ENCODE results near the gene TMOD1.
"Not testable (repeated sequence)": the region's sequence is repeated elsewhere in the genome, so short reads cannot be mapped to it uniquely, and the experiment has no call there.

Gene TMOD1

GRCh38 chr9:97572892-97573365 is 71.5 kb downstream of the TMOD1 start:
- H3K4me2 ChIP-seq (ENCODE audit: low read length): no peak overlapping the region

GRCh38 chr9:97573482-97574073 is 72.1 kb downstream of the TMOD1 start:
- Histone ChIP-seq H3K79me2 (ENCODE audit: control insufficient read depth, low read length) (no peaks in the 10 kb centered on the region), H3K36me3 (ENCODE audit: control insufficient read depth, low read length) (no peaks in the 10 kb centered on the region)
- TF ChIP-seq EZH2phosphoT487 (IDR thresholded peaks at IDR 0.05; ENCODE audit: borderline replicate concordance, low read length) (no peak), CTCF (IDR thresholded peaks at IDR 0.05; ENCODE audit: low read depth, low read length, poor library complexity, severe bottlenecking) (no peak)

More at GRCh38 chr9:97572892-97573365, 71.5 kb downstream of the TMOD1 start:
- Histone ChIP-seq H3K4me3 (ENCODE audit: low read length) (no peak overlapping the region), H3K9me3 (ENCODE audit: control insufficient read depth, insufficient read depth, low read length) (no peaks in the 10 kb centered on the region), H3K9me2 (replicated peaks; ENCODE audit: control insufficient read depth, low read length) (no peaks in the 10 kb centered on the region), H3K27ac (ENCODE audit: low read depth, low read length) (no peak overlapping the region), H4K20me1 (ENCODE audit: control insufficient read depth, insufficient read depth, low read depth, low read length) (no peaks in the 10 kb centered on the region), H3K27me3 (ENCODE audit: control insufficient read depth, low read length) (no peaks in the 10 kb centered on the region; the same call in 1 of the 2 replicates), H3F3A (ENCODE audit: control insufficient read depth, insufficient read depth) (no peaks in the 10 kb centered on the region), H3K79me2 (ENCODE audit: control insufficient read depth, low read length) (no peaks in the 10 kb centered on the region), H3K4me1 (ENCODE audit: control insufficient read depth, low read length) (no peaks in the 10 kb centered on the region), H3K36me3 (ENCODE audit: control insufficient read depth, low read length) (no peaks in the 10 kb centered on the region)
- TF ChIP-seq CTCF (IDR thresholded peaks at IDR 0.05; ENCODE audit: low read depth, low read length, poor library complexity, severe bottlenecking) (no peak), EZH2phosphoT487 (IDR thresholded peaks at IDR 0.05; ENCODE audit: borderline replicate concordance, low read length) (no peak)

GRCh38 chr9:97574101-97574571 is 72.7 kb downstream of the TMOD1 start:
- H3K4me1 ChIP-seq (ENCODE audit: control insufficient read depth, low read length); H3K4me3 ChIP-seq (ENCODE audit: low read length); H3K27me3 ChIP-seq (ENCODE audit: control insufficient read depth, low read length); H3K27ac ChIP-seq (ENCODE audit: low read depth, low read length); H3K4me2 ChIP-seq (ENCODE audit: low read length); H3K9me2 ChIP-seq (replicated peaks; ENCODE audit: control insufficient read depth, low read length); H3F3A ChIP-seq (ENCODE audit: control insufficient read depth, insufficient read depth); H3K36me3 ChIP-seq (ENCODE audit: control insufficient read depth, low read length); H3K79me2 ChIP-seq (ENCODE audit: control insufficient read depth, low read length); H3K9me3 ChIP-seq (ENCODE audit: control insufficient read depth, insufficient read depth, low read length); H4K20me1 ChIP-seq (ENCODE audit: control insufficient read depth, insufficient read depth, low read depth, low read length): not testable (repeated sequence)

More at GRCh38 chr9:97573482-97574073, 72.1 kb downstream of the TMOD1 start:
- no peaks in the 10 kb centered on the region; the same call in 1 of the 2 replicates for H3K27me3 ChIP-seq (ENCODE audit: control insufficient read depth, low read length)
- H4K20me1 ChIP-seq (ENCODE audit: control insufficient read depth, insufficient read depth, low read depth, low read length): no peaks in the 10 kb centered on the region
- H3K27ac ChIP-seq (ENCODE audit: low read depth, low read length): no peak overlapping the region
- H3K9me2 ChIP-seq (replicated peaks; ENCODE audit: control insufficient read depth, low read length): no peaks in the 10 kb centered on the region
- H3K4me1 ChIP-seq (ENCODE audit: control insufficient read depth, low read length): no peaks in the 10 kb centered on the region
- no peak overlapping the region for H3K4me3 ChIP-seq (ENCODE audit: low read length)
- no peak overlapping the region for H3K4me2 ChIP-seq (ENCODE audit: low read length)
- no peaks in the 10 kb centered on the region for H3K9me3 ChIP-seq (ENCODE audit: control insufficient read depth, insufficient read depth, low read length)
- H3F3A ChIP-seq (ENCODE audit: control insufficient read depth, insufficient read depth): no peaks in the 10 kb centered on the region

- H3K4me2 ChIP-seq (ENCODE audit: low read length); H3K4me1 ChIP-seq (ENCODE audit: control insufficient read depth, low read length); H3K36me3 ChIP-seq (ENCODE audit: control insufficient read depth, low read length); H4K20me1 ChIP-seq (ENCODE audit: control insufficient read depth, insufficient read depth, low read depth, low read length); H3K27me3 ChIP-seq (ENCODE audit: control insufficient read depth, low read length); H3K9me2 ChIP-seq (replicated peaks; ENCODE audit: control insufficient read depth, low read length); H3K9me3 ChIP-seq (ENCODE audit: control insufficient read depth, insufficient read depth, low read length); H3K27ac ChIP-seq (ENCODE audit: low read depth, low read length); H3K4me3 ChIP-seq (ENCODE audit: low read length); H3F3A ChIP-seq (ENCODE audit: control insufficient read depth, insufficient read depth); H3K79me2 ChIP-seq (ENCODE audit: control insufficient read depth, low read length): not testable (repeated sequence)
Measured at GRCh38 chr9:97574921-97575672, 73.6 kb downstream of the TMOD1 start.

Data from DOHH2 (cell line).